Measurements from ENCODE around the gene PITPNM1. TPM values are rescaled to one million over a fixed set of nuclear protein-coding genes. Genes with fewer than 3 reads are reported as not detected.

PITPNM1 gene
- polyA plus RNA-seq, 6 donors from 2014 or later: 10.9 to 34.9 (median 14.5) TPM

- ATAC-seq (ENCODE audit: low read depth in 2 of 2): no peak
- H3K27me3 Mint-ChIP-seq: no peaks in the 10 kb centered on the region
- H3K4me1 Mint-ChIP-seq: peaks cover 40 to 61% (median 58%) of the 10 kb centered on the region in 3 donors
- no peaks in the 10 kb centered on the region for H3K9me3 Mint-ChIP-seq
- peak overlapping the region in 1 of 6 donors; percentile 89 for H3K27ac Mint-ChIP-seq
- no peak overlapping the region for H3K4me3 Mint-ChIP-seq
- no peak for DNase-seq
- peaks cover 0 to 7% of the 10 kb centered on the region in 2 donors for H3K36me3 Mint-ChIP-seq
These were observed 49.0 kb downstream of the PITPNM1 start for GRCh38 chr11:67456068-67456705.

GRCh38 chr11:67455054-67455453 lies 50.1 kb downstream of the PITPNM1 start, which contains the start of gene CABP4:
CABP4 (plus strand) TSS chr11:67455354; CDS start chr11:67455424, 70 bp downstream.
- Mint-ChIP-seq H3K27ac (peak within 1 kb of the TSS in 3 of 6 donors; percentile 39 to 84 (median 76)), H3K36me3 (peaks cover 0 to 2% of the 10 kb centered on the region in 2 donors), H3K9me3 (no peaks in the 10 kb centered on the region), H3K4me3 (peak within 1 kb of the TSS in 1 of 8 donors; percentile 57), H3K27me3 (no peaks in the 10 kb centered on the region), H3K4me1 (peaks cover 32 to 59% (median 54%) of the 10 kb centered on the region in 3 donors)
- DNase-seq: no peak
- no peak for ATAC-seq (ENCODE audit: low read depth in 2 of 2)

GRCh38 chr11:67453816-67454732 lies 51.1 kb downstream of the PITPNM1 start:
- no peaks in the 10 kb centered on the region for H3K36me3 Mint-ChIP-seq
- peaks cover 30 to 59% (median 54%) of the 10 kb centered on the region in 3 donors for H3K4me1 Mint-ChIP-seq
- peak overlapping the region in 1 of 6 donors; percentile 84 for H3K27ac Mint-ChIP-seq
- H3K4me3 Mint-ChIP-seq: no peak overlapping the region
- DNase-seq (no peak), ATAC-seq (ENCODE audit: low read depth in 2 of 2) (no peak)
- H3K9me3 Mint-ChIP-seq: no peaks in the 10 kb centered on the region
- no peaks in the 10 kb centered on the region for H3K27me3 Mint-ChIP-seq

GRCh38 chr11:67452141-67452952 lies 52.8 kb downstream of the PITPNM1 start, which contains the start of gene GPR152:
GPR152 (minus strand) TSS chr11:67452729; CDS start chr11:67452724, 5 bp downstream.
- ATAC-seq (ENCODE audit: low read depth in 2 of 2) (no peak), DNase-seq (no peak)
- peak within 1 kb of the TSS in 4 of 6 donors; percentile 24 to 89 (median 46) for H3K27ac Mint-ChIP-seq
- peaks cover 29 to 58% (median 53%) of the 10 kb centered on the region in 3 donors for H3K4me1 Mint-ChIP-seq
- H3K4me3 Mint-ChIP-seq: peak within 1 kb of the TSS in 1 of 8 donors; percentile 47
- H3K36me3 Mint-ChIP-seq: no peaks in the 10 kb centered on the region
- no peaks in the 10 kb centered on the region for H3K27me3 Mint-ChIP-seq
- H3K9me3 Mint-ChIP-seq: no peaks in the 10 kb centered on the region

- Mint-ChIP-seq H3K36me3 (no peaks in the 10 kb centered on the region), H3K27me3 (no peaks in the 10 kb centered on the region), H3K4me3 (peak overlapping the region in 1 of 8 donors; percentile 30), H3K27ac (peak overlapping the region in 1 of 6 donors; percentile 49), H3K9me3 (no peaks in the 10 kb centered on the region), H3K4me1 (peaks cover 24 to 58% (median 47%) of the 10 kb centered on the region in 3 donors)
- ATAC-seq (ENCODE audit: low read depth in 2 of 2): no peak
- no peak for DNase-seq
These were observed 53.5 kb downstream of the PITPNM1 start for GRCh38 chr11:67451658-67451976.

GRCh38 chr11:67450796-67451657 lies 54.1 kb downstream of the PITPNM1 start:
- peaks cover 27 to 64% (median 52%) of the 10 kb centered on the region in 3 donors for H3K4me1 Mint-ChIP-seq
- no peaks in the 10 kb centered on the region for H3K9me3 Mint-ChIP-seq
- ATAC-seq (ENCODE audit: low read depth in 2 of 2): no peak
- H3K27ac Mint-ChIP-seq: peak overlapping the region in 3 of 6 donors; percentile 49 to 74 (median 56)
- no peaks in the 10 kb centered on the region for H3K27me3 Mint-ChIP-seq
- no peak for DNase-seq
- no peaks in the 10 kb centered on the region for H3K36me3 Mint-ChIP-seq
- peak overlapping the region in 2 of 8 donors; percentile 30 to 76 for H3K4me3 Mint-ChIP-seq

GRCh38 chr11:67449116-67449844 lies 55.9 kb downstream of the PITPNM1 start:
- Mint-ChIP-seq H3K36me3 (no peaks in the 10 kb centered on the region), H3K27me3 (no peaks in the 10 kb centered on the region), H3K4me3 (peak overlapping the region in 5 of 8 donors; percentile 9 to 77 (median 50)), H3K27ac (peak overlapping the region in 5 of 6 donors; percentile 12 to 86 (median 59)), H3K4me1 (peaks cover 38 to 74% (median 59%) of the 10 kb centered on the region in 3 donors), H3K9me3 (no peaks in the 10 kb centered on the region)
- ATAC-seq (ENCODE audit: low read depth in 2 of 2): no peak
- no peak for DNase-seq

GRCh38 chr11:67448220-67448609 lies 56.9 kb downstream of the PITPNM1 start:
- no peaks in the 10 kb centered on the region for H3K36me3 Mint-ChIP-seq
- H3K27me3 Mint-ChIP-seq: no peaks in the 10 kb centered on the region
- peak overlapping the region in 1 of 8 donors; percentile 55 for H3K4me3 Mint-ChIP-seq
- peak overlapping the region in 3 of 6 donors; percentile 37 to 81 (median 81) for H3K27ac Mint-ChIP-seq
- DNase-seq (no peak), ATAC-seq (ENCODE audit: low read depth in 2 of 2) (no peak)
- no peaks in the 10 kb centered on the region for H3K9me3 Mint-ChIP-seq
- peaks cover 38 to 81% (median 66%) of the 10 kb centered on the region in 3 donors for H3K4me1 Mint-ChIP-seq

- ATAC-seq (ENCODE audit: low read depth in 2 of 2) (no peak), DNase-seq (no peak)
- Mint-ChIP-seq H3K4me1 (peaks cover 54 to 88% (median 82%) of the 10 kb centered on the region in 3 donors), H3K27me3 (no peaks in the 10 kb centered on the region), H3K4me3 (peak overlapping the region; percentile 68 to 91 (median 84)), H3K27ac (peak overlapping the region; percentile 28 to 98 (median 95)), H3K9me3 (no peaks in the 10 kb centered on the region), H3K36me3 (no peaks in the 10 kb centered on the region)
These were observed 59.6 kb downstream of the PITPNM1 start for GRCh38 chr11:67445515-67445914.

- peaks cover 60 to 87% (median 84%) of the 10 kb centered on the region in 3 donors for H3K4me1 Mint-ChIP-seq
- H3K27me3 Mint-ChIP-seq: no peaks in the 10 kb centered on the region
- peak overlapping the region; percentile 71 to 88 (median 79) for H3K4me3 Mint-ChIP-seq
- H3K36me3 Mint-ChIP-seq: no peaks in the 10 kb centered on the region
- no peak for DNase-seq
- peak in 1 of 2 donors; percentile 0 for ATAC-seq (ENCODE audit: low read depth in 2 of 2)
- peak overlapping the region; percentile 64 to 97 (median 94) for H3K27ac Mint-ChIP-seq
- H3K9me3 Mint-ChIP-seq: no peaks in the 10 kb centered on the region
These were observed 62.4 kb downstream of the PITPNM1 start for GRCh38 chr11:67442504-67443404.
